Measurements from ENCODE around the gene TACC3. TPM values are rescaled to one million over a fixed set of nuclear protein-coding genes. Genes with fewer than 3 reads are reported as not detected.

The TACC3 gene
- total RNA-seq, 1 donor from 2014 or later, result 42.2 TPM

GRCh38 chr4:1792832-1793495 is 71.6 kb downstream of the TACC3 start, which contains the start of gene FGFR3:
FGFR3 (plus strand) TSS chr4:1793293; CDS start chr4:1793935, 642 bp downstream.
- Mint-ChIP-seq H3K4me1 (ENCODE audit: unreplicated experiment) (no peaks in the 10 kb centered on the region), H3K27ac (ENCODE audit: unreplicated experiment) (no peak within 1 kb of the TSS), H3K4me3 (ENCODE audit: unreplicated experiment) (no peak within 1 kb of the TSS), H3K36me3 (ENCODE audit: low read depth, unreplicated experiment) (no peaks in the 10 kb centered on the region), H3K27me3 (ENCODE audit: unreplicated experiment) (peaks cover 28% of the 10 kb centered on the region), H3K9me3 (ENCODE audit: unreplicated experiment) (no peaks in the 10 kb centered on the region)
- TF ChIP-seq CTCF (IDR thresholded peaks at IDR 0.05; ENCODE audit: unreplicated experiment), result no peak
- DNase-seq (ENCODE audit: low spot score), result no peak

GRCh38 chr4:1793496-1793840 is 72.1 kb downstream of the TACC3 start:
- H3K27ac Mint-ChIP-seq (ENCODE audit: unreplicated experiment), result no peak overlapping the region
- DNase-seq (ENCODE audit: low spot score), result peak; percentile 31
- H3K27me3 Mint-ChIP-seq (ENCODE audit: unreplicated experiment), result peaks cover 28% of the 10 kb centered on the region
- H3K4me3 Mint-ChIP-seq (ENCODE audit: unreplicated experiment), result no peak overlapping the region
- no peak for TF ChIP-seq CTCF (IDR thresholded peaks at IDR 0.05; ENCODE audit: unreplicated experiment)
- H3K9me3 Mint-ChIP-seq (ENCODE audit: unreplicated experiment), result no peaks in the 10 kb centered on the region
- H3K4me1 Mint-ChIP-seq (ENCODE audit: unreplicated experiment), result no peaks in the 10 kb centered on the region
- H3K36me3 Mint-ChIP-seq (ENCODE audit: low read depth, unreplicated experiment), result no peaks in the 10 kb centered on the region

GRCh38 chr4:1793940-1794808 is 72.9 kb downstream of the TACC3 start:
- Mint-ChIP-seq H3K4me3 (ENCODE audit: unreplicated experiment) (no peak overlapping the region), H3K36me3 (ENCODE audit: low read depth, unreplicated experiment) (peaks cover 3% of the 10 kb centered on the region), H3K27me3 (ENCODE audit: unreplicated experiment) (peaks cover 30% of the 10 kb centered on the region), H3K27ac (ENCODE audit: unreplicated experiment) (no peak overlapping the region), H3K4me1 (ENCODE audit: unreplicated experiment) (no peaks in the 10 kb centered on the region), H3K9me3 (ENCODE audit: unreplicated experiment) (no peaks in the 10 kb centered on the region)
- no peak for TF ChIP-seq CTCF (IDR thresholded peaks at IDR 0.05; ENCODE audit: unreplicated experiment)
- DNase-seq (ENCODE audit: low spot score), result no peak

Other genes with a start within 250 kb of the TACC3 start
- gene FAM53A, start 37.2 kb upstream of the TACC3 start, total RNA-seq (ENCODE audit: unreplicated experiment), result 1.8 TPM
- 33.2 TPM for gene SLBP, start 9.2 kb upstream of the TACC3 start, total RNA-seq (ENCODE audit: unreplicated experiment)
- 27.2 TPM for gene TMEM129, start 198 bp upstream of the TACC3 start, total RNA-seq (ENCODE audit: unreplicated experiment)
- 1.0 TPM for gene FGFR3, start 71.8 kb downstream of the TACC3 start, total RNA-seq (ENCODE audit: unreplicated experiment)
- gene LETM1, start 134.6 kb downstream of the TACC3 start, total RNA-seq (ENCODE audit: unreplicated experiment), result 37.1 TPM
- gene NSD2, start 149.9 kb downstream of the TACC3 start, total RNA-seq (ENCODE audit: unreplicated experiment), result 93.5 TPM